Stimulated activated CD8-positive, alpha-beta memory T cell treated with anti-CD3 and anti-CD28 coated beads, Interleukin-2, amount 100 ng/mL, for 48 hours (primary cell): ENCODE measurements around the gene VAPB.

Experiments used
- DNase-seq, 2 donors: peaks; one replicate each; pipeline ENCODE4 v3.0.0-alpha.2; 2020; ENCODE audit warnings: low read depth in 2 of 2

VAPB gene

GRCh38 chr20:58377766-58378401 lies 11.1 kb upstream of the VAPB start:
- no peak for DNase-seq

GRCh38 chr20:58378704-58379103 lies 10.3 kb upstream of the VAPB start:
- no peak for DNase-seq

DNA sequence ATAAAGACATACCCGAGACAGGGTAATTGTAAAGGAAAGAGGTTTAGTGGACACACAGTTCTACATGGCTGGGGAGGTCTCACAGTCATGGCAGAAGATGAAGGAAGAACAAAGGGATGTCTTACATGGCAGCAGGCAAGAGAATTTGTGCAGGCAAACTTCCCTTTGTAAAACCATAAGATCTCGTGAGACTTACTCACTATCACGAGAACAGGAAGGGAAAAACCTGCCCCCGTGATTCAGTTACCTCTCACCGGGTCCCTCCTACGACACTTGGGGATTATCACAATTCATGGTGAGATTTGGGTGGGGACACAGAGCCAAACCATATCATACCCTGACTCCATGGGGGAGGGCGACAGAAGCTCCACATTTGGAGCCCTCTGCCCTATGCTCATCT lies 7.4 kb upstream of the VAPB start:
- no peak for DNase-seq

DNA sequence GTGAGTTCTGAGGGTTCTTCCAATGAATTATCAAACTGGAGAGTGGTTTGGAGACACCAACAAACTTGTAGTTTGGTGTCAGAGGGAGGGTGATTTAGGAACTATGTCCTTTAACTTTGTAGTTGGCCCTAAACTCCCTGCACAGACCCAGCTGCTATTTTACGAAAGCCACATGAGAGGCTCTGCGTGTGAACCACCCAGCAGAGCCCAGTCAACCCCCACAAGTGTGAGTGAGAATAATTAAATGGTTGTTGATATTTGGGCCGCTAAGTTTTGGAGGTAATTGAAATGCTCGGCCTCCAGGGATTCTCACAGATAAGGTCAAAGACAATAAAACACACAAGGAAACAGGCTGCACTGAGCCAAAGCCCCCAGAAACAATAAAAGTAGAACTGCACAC lies 6.9 kb upstream of the VAPB start:
- DNase-seq: no peak

GRCh38 chr20:58384821-58385220 lies 4.2 kb upstream of the VAPB start:
- DNase-seq: no peak

GRCh38 chr20:58388028-58388601 lies 914 bp upstream of the VAPB start:
- DNase-seq: no peak

DNA sequence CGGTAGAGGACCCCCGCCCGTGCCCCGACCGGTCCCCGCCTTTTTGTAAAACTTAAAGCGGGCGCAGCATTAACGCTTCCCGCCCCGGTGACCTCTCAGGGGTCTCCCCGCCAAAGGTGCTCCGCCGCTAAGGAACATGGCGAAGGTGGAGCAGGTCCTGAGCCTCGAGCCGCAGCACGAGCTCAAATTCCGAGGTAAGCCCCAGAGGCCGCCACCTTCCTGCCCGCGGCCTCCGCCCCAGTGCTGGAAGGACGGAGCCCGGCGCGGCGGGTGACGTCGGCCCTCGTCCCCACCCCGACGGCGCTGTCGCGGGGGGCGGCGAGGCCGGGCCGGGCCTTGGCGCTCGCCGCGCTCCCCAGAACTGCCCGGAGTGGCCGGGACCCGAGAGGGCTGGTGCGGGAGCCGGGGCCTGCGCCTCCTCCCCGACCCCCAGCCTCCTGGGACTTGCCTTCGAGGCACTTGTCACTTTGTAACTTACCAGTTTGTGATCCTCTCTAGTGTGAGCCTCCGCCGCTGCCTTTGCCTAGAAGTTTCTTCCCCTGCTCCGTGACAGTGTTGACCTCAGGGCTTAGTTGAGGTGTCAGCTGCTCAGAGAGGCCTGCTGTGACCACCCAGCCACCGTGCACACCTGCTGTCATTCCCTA lies 417 bp downstream of the VAPB start:
- DNase-seq: peak in 1 of 2 donors; percentile 3

DNA sequence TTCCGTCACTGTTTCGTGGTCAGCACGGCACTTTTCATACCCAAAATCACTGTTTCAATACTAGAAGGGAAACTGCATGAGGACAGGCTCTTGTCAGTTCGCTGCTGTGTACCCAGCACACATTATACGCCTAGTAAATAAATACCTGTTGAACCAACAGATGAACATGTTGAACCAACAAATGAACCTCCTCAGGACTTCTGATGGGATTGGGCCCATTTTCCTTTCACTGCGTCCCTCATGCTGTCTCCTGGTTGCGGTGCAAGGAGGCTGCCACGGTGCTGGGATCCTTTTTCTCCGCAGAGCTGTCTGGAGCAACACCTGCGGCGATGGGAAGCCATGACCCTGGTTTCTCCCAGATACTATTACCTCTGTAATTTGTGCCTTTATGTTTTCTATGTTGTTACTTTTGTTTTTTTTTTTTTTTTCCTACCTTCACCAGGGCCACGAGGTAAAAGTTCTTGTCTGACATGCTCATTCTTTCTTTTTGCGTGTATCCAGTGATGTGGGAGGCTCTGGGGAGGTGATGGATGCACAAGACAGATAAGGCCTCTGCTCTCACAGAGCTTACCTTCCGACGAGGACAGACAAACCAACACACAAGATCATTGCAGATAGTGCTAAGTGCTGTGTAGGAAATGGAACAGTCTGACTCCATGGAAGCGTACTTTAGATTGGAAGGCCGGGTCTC lies 1.1 kb downstream of the VAPB start:
- DNase-seq: no peak

GRCh38 chr20:58390659-58391035 lies 1.6 kb downstream of the VAPB start:
- no peak for DNase-seq

DNA sequence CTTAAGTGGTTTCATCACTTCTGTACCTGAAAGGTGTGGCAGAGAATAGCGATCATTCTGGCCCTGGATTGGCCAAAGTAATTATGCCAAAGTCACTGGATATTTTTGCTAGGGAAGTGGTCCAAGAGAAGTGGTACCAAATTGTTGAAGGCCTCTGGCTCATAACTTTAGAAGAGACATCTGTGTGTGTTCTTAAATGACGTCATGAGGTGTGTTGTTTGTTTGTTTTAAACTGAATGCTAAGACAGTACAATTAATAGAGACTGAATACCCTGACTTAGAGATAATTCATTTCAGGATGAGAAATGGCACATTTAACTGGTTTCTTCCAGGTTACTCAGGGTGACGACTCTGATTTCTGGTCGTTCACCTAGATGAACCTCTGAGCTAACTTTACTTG lies 3.3 kb downstream of the VAPB start:
- DNase-seq: no peak

DNA sequence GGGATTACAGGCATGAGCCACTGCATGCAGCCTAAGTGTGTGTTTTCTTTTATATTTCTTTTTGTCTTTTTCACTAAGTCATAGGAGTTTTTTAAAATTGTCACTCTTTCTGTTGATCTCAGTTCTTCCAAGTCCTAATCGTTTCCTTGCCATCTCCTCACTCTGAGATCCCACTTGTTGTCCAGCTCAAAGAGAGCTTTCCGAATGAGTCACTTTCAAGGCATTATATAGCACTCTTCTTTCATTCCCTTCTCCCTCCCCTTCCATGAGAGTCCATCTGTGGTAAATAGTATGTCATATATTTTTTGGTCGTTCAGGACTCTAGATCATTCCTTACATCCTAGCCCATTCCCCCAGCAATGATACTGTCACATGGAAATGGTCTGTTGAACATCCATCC lies 4.3 kb downstream of the VAPB start:
- DNase-seq: no peak

GRCh38 chr20:58394801-58395200 lies 5.8 kb downstream of the VAPB start:
- no peak for DNase-seq

DNA sequence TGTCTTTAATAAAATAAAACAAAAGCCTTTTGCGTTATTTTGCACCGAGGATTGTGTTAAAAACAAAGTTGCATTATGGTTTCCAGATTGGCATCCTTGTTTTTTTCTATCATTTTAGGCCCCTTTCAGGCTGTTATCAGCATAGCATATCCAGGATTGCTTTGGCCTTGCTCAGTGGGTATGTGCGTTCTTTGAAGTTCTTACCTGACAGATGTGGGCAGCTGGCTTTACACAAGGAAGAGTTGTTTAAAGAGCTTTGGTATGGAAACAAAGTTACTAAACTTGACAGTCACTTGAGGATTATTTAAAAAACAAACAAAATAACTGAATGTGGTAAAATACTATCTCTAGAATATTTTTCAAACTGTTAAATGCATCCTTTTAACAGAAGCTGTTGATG lies 6.6 kb downstream of the VAPB start:
- no peak for DNase-seq

DNA sequence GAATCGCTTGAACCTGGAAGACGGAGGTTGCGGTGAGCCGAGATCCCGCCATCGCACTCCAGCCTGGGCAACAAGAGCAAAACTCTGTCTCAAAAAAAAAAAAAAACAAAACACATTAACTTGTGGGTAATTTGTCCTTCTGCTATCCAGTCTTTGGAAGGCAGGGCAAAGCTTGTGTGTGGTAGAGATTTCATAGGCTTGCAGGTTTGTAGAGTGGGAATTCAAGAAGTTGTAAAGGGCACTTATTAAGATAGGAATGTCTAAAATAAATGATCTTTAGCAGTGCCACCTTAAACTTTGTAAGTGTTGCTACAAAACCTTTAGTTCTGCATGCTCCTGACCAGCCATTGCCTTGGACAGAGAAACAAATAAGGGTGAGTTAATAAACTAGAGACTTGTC lies 8.4 kb downstream of the VAPB start:
- no peak for DNase-seq

DNA sequence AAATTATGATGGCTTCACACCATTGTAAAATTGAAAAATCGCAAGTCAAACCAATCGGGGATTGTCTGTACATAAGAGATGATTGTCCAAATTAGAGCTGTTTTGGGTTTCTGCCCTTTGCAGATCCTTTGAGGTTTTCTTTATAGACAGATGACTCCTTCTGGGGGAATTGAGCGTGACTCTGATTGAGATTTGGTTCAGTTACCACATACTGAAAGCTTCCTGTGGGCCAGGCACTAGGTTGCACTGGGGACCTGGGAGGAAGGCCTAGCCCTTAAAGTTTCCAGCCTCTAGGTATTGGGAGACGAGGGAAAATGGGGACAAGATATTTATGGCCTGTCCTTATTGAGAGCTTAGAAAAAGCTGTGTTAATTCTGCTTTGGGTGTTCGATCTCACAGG lies 9.2 kb downstream of the VAPB start:
- no peak for DNase-seq

DNA sequence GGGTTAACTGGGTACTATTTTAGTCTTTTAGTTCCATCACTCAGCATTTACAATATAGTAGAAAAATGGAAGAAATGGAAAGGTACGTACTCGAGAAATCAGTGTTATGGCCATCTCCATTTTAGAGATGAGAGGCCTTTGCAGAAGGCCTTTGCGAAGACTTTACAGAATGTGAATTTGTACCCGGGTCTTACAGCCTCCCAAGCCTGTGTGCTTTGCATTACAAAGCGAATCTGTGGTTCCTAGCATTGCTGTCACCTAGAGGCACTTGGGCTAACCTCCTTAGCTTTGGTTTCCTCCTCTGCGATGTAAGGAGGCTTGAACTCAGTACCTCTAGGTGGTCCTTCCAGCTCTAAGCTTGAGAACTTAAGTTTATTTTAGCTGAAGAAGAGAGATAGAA lies 10.9 kb downstream of the VAPB start:
- no peak for DNase-seq

GRCh38 chr20:58401162-58401561 lies 12.1 kb downstream of the VAPB start:
- DNase-seq: no peak

DNA sequence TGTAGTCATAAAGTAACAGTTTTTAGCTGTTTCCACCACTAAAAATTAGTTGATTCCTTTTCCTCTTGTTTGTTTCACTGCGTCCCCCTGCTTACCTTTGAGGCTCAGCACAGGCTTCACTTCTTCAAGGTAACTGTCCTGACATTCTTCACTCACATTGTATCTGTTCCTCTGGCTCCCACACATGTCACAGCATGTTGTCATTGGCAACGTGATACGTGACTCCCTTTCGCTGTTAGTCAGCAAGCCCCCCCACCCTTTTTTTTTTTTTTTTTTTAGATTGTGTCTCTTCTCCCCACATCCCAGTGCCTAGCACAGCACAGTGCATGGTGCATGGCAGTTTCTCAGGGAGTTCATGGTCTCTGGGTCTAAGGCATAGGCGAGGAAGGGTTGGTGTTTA lies 13.3 kb downstream of the VAPB start:
- no peak for DNase-seq

- no peak for DNase-seq
Measured at GRCh38 chr20:58402827-58403226, 13.8 kb downstream of the VAPB start.

DNA sequence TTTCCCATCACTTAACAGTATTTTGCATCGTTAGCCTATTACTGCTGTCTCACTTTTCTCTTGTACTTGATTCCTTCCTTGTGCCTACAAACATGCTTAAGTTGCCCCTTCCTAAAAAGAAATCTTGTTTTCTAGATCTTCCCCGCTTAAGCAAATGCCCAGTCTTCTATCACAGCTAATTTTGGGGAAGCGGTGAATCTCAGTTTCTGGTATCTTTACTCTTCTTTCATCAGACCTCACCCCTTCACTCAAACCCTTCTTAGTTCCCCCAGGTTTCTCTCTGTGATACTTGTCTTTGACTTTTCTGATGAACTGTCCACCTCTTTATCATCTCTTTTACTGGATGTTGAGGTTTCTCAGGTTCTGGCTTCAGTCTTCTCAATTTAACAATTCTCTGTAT lies 14.2 kb downstream of the VAPB start:
- DNase-seq: no peak

GRCh38 chr20:58405504-58406291 lies 16.7 kb downstream of the VAPB start:
- no peak for DNase-seq

DNA sequence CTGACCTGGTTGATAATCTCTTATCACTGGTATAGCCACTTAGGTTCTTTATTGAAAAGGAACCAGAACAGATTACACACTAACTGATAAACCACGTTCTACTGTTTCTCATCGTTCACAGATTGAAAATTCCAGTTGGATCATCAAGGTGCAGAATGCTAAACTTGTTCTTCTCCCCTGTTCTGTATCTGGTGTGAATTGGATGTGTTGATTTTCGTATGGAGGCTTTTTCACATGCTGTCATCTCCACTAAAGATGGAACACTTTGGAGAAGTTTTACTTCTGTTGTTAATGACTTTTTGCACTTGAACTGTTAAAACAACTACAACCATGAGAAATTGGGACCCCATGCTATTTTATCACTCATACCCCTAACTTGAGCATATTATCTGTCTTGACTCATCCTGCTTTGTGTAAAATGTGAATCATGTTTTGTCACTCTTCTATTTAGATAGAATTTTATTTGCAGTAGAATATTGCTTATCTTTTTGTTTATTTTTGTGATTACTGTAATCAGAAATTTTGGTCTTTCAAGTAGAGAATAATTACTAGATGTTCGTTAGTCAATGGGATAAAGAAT lies 17.5 kb downstream of the VAPB start:
- DNase-seq: no peak
